ENCODE measurements around the gene PROSER2. TPM values are rescaled to one million over a fixed set of nuclear protein-coding genes. Genes with fewer than 3 reads are reported as not detected.

The PROSER2 gene
- total RNA-seq, 1 experiment from 2014 or later, result 4.1 TPM

DNA sequence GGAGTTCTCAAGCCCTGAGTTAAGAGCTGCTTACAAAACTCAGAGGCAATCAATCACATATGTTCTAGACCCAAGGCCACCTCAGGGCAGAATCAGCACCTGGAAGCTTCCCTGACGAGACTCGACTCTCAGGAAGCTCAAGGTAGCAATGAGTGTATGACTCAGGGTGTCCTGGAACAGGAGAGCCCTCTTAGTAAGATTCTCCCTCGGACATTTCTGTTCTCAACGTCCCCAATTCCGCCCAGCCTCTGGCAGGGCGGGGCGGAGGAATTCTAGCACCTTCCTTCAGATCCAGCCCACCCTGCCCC is 39.6 kb upstream of the PROSER2 start:
- DNase-seq (ENCODE audit: low read depth, low spot score) (no peak), ATAC-seq (no peak)
- no TSS peak for BruUV-seq (replicated peaks)
- H3K4me3 ChIP-seq (ENCODE audit: low read depth in 2 of 2, low read length in 2 of 2), result no peak overlapping the region
- no peaks in the 10 kb centered on the region for H3K27me3 ChIP-seq (ENCODE audit: control insufficient read depth, insufficient read depth, low read length)
- no peaks in the 10 kb centered on the region for H3K4me1 ChIP-seq (ENCODE audit: control insufficient read depth, insufficient read depth, low read length)
- no peaks in the 10 kb centered on the region for H3K36me3 ChIP-seq (ENCODE audit: control insufficient read depth, insufficient read depth, low read length)
- POLR2A ChIA-PET, result interaction anchor here (0.7 kb wide), 1 partner anchor 33 kb away, joined by 14 read pairs; no protein-coding TSS in a partner anchor
- H3K9me3 ChIP-seq (ENCODE audit: control insufficient read depth, insufficient read depth, low read depth, low read length), result no peaks in the 10 kb centered on the region
- no peak overlapping the region for H3K27ac ChIP-seq (ENCODE audit: low read length)
- CTCF ChIA-PET, result interaction anchor here (0.8 to 1.1 kb wide), 2 partner anchors 13 to 203 kb away, joined by 3 to 5 read pairs; no protein-coding TSS in a partner anchor
- TF ChIP-seq SIN3A (IDR thresholded peaks at IDR 0.05; ENCODE audit: borderline replicate concordance, insufficient read depth, low read depth, low read length), result no peak
- TF ChIP-seq POLR2AphosphoS5 (IDR thresholded peaks at IDR 0.05; ENCODE audit: low read depth, low read length), result no peak
- TF ChIP-seq, protein P1, sequence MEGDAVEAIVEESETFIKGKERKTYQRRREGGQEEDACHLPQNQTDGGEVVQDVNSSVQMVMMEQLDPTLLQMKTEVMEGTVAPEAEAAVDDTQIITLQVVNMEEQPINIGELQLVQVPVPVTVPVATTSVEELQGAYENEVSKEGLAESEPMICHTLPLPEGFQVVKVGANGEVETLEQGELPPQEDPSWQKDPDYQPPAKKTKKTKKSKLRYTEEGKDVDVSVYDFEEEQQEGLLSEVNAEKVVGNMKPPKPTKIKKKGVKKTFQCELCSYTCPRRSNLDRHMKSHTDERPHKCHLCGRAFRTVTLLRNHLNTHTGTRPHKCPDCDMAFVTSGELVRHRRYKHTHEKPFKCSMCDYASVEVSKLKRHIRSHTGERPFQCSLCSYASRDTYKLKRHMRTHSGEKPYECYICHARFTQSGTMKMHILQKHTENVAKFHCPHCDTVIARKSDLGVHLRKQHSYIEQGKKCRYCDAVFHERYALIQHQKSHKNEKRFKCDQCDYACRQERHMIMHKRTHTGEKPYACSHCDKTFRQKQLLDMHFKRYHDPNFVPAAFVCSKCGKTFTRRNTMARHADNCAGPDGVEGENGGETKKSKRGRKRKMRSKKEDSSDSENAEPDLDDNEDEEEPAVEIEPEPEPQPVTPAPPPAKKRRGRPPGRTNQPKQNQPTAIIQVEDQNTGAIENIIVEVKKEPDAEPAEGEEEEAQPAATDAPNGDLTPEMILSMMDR (IDR thresholded peaks at IDR 0.05), result no peak
- no peak for TF ChIP-seq TCF7L2 (IDR thresholded peaks at IDR 0.05; ENCODE audit: low read depth, low read length)
- TF ChIP-seq, protein P2, sequence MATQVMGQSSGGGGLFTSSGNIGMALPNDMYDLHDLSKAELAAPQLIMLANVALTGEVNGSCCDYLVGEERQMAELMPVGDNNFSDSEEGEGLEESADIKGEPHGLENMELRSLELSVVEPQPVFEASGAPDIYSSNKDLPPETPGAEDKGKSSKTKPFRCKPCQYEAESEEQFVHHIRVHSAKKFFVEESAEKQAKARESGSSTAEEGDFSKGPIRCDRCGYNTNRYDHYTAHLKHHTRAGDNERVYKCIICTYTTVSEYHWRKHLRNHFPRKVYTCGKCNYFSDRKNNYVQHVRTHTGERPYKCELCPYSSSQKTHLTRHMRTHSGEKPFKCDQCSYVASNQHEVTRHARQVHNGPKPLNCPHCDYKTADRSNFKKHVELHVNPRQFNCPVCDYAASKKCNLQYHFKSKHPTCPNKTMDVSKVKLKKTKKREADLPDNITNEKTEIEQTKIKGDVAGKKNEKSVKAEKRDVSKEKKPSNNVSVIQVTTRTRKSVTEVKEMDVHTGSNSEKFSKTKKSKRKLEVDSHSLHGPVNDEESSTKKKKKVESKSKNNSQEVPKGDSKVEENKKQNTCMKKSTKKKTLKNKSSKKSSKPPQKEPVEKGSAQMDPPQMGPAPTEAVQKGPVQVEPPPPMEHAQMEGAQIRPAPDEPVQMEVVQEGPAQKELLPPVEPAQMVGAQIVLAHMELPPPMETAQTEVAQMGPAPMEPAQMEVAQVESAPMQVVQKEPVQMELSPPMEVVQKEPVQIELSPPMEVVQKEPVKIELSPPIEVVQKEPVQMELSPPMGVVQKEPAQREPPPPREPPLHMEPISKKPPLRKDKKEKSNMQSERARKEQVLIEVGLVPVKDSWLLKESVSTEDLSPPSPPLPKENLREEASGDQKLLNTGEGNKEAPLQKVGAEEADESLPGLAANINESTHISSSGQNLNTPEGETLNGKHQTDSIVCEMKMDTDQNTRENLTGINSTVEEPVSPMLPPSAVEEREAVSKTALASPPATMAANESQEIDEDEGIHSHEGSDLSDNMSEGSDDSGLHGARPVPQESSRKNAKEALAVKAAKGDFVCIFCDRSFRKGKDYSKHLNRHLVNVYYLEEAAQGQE (IDR thresholded peaks at IDR 0.05; ENCODE audit: insufficient read depth in 1 of 2, low read depth in 2 of 2, low read length in 1 of 2), result no peak
- in situ Hi-C loops (cut with HindIII; ENCODE audit: low pct_unique_long_range_greater_than_20kb, low sequenced_read_pairs), result no loop called here
- intact Hi-C loops (cut with micrococcal nuclease; ENCODE audit: unreplicated experiment), result loop anchor here (10.0 kb wide), 1 partner anchor 201 kb away; no protein-coding TSS in a partner anchor

DNA sequence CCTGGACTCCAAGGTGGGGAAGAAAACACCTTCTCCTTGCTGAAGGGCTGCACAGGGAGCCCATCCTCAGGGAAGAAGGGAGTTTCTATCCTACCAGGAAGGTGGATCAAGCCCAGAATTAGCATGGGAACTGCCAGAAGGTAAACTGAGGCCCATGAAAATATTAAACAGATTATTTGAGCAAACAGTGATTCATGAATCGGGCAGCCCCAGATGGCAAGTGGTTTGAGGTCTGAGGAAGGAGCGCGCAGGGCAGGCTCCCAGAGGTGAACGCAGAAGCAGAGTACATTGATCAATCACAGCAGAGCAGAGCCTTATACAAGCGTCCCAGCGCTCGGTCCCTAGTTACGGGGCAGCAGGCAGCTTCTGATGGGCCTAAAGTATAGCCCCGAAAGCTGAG is 35.8 kb upstream of the PROSER2 start:
- no peak overlapping the region for H3K4me3 ChIP-seq (ENCODE audit: low read depth in 2 of 2, low read length in 2 of 2)
- no peaks in the 10 kb centered on the region for H3K36me3 ChIP-seq (ENCODE audit: control insufficient read depth, insufficient read depth, low read length)
- no TSS peak for BruUV-seq (replicated peaks)
- DNase-seq (ENCODE audit: low read depth, low spot score) (no peak), ATAC-seq (no peak)
- no peaks in the 10 kb centered on the region; the same call in 1 of the 2 replicates for H3K27me3 ChIP-seq (ENCODE audit: control insufficient read depth, insufficient read depth, low read length)
- ChIA-PET POLR2A (no interaction called here), CTCF (no interaction called here)
- H3K4me1 ChIP-seq (ENCODE audit: control insufficient read depth, insufficient read depth, low read length), result no peaks in the 10 kb centered on the region
- H3K9me3 ChIP-seq (ENCODE audit: control insufficient read depth, insufficient read depth, low read depth, low read length), result no peaks in the 10 kb centered on the region
- no peak overlapping the region for H3K27ac ChIP-seq (ENCODE audit: low read length)
- intact Hi-C loops (cut with micrococcal nuclease; ENCODE audit: unreplicated experiment), result loop anchor here (10.0 kb wide), 1 partner anchor 197 kb away; no protein-coding TSS in a partner anchor
- in situ Hi-C loops (cut with HindIII; ENCODE audit: low pct_unique_long_range_greater_than_20kb, low sequenced_read_pairs), result no loop called here
- TF ChIP-seq SIN3A (IDR thresholded peaks at IDR 0.05; ENCODE audit: borderline replicate concordance, insufficient read depth, low read depth, low read length) (no peak), POLR2AphosphoS5 (IDR thresholded peaks at IDR 0.05; ENCODE audit: low read depth, low read length) (no peak), TCF7L2 (IDR thresholded peaks at IDR 0.05; ENCODE audit: low read depth, low read length) (no peak)
- TF ChIP-seq, protein P1 (IDR thresholded peaks at IDR 0.05), result no peak
- TF ChIP-seq, protein P2 (IDR thresholded peaks at IDR 0.05; ENCODE audit: insufficient read depth in 1 of 2, low read depth in 2 of 2, low read length in 1 of 2), result no peak

All from Panc1 (cell line).